HG03342 (cell line): ENCODE results near the gene STPG3.
A peak's percentile ranks its signal among the peaks of the same experiment; 100 is the strongest.
"Not testable (repeated sequence)": the region's sequence is repeated elsewhere in the genome, so short reads cannot be mapped to it uniquely, and the experiment has no call there.

Experiments used
- ATAC-seq: cut with Tn5 transposase; IDR thresholded peaks from one replicate; pipeline ENCODE4 v1.9.1; 2021; ENCODE audit warnings: mild to moderate bottlenecking, moderate library complexity; ENCODE audit not compliant: unreplicated experiment

STPG3 gene

GRCh38 chr9:137244486-137245449 is 6.3 kb upstream of the STPG3 start:
- no peak for ATAC-seq

DNA sequence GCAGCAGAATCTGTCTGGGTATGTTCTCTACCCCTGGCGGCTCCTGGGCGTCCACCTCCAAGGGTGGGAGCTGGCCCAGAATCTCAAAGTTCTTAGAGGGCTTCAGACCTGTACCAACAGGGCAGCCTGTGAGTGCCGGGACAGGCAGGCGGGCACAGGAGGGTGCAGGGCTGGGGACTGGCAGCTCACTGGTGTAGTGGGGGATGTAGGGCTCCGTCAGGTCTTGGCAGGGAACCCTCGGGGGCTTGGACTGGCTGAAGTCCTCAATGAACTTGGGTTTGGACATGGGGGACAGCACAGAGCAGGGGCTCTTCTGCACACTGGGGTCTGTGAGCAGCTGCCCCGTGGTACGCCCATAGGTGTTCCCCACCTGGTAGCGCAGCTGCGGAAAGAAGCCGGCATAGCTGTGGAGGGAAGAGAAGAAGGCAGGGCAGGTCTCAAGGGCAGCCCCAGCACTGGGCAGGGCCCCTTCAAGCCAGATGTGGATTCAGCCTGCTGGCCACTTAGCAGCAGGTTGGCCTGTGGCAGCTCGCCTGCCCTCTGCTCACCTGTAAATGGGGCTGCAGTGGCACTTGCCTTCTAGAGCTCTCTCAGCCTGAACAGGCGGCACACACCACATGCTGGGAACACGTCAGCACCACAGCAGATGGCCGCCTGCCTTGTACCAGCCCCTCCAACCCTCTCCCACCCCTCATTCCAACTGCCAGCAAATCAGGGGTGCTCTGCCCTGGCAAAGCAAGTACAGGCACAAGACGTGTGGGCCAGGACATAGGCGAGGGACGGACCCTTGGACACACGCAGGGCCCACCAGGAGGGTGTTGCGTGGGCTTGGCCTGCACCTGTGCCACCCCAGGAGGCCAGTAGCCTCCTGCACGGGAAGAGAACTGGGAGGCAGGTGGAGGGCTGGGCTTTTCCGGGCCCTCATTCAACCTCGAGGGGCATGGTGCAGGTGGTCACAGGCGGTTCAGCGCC is 5.3 kb upstream of the STPG3 start:
- no peak for ATAC-seq

DNA sequence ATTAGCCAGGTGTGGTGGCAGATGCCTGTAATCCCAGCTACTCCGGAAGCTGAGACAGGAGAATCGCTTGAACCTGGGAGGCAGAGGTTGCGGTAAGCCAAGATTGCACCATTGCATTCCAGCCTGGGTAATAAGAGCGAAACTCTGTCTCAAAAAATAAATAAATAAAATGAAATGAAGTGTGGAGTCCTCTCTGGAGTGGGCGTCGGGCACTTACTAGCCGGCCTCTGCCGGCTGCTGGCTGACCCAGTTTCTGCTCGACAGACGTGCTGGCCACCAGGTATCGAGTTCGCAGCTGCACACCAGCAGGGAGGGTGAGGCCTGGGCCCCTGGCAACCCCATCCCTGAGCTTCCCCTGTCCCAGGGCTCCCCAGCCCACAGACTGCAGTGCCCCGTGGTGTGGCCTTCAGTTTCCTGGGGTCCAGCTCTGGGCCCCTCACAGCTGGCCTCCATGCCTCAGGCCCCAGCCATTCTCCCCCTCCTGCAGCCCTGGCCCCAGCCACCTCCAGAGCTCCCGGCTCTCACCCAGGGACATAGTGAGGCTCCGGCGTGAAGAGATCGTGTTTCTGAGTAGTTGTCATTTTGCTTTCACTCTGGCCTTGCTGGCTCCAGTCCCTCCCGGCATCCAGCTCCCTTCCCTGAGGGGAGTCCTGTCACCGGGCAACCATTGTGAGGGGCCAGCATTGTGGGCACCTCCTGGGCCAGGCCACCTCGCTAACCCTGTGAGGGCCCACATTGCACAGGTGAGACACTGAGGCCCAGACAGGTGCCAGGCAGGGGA is 3.8 kb upstream of the STPG3 start:
- no peak for ATAC-seq

- no peak for ATAC-seq
Observed at GRCh38 chr9:137247916-137248175, 3.2 kb upstream of the STPG3 start.

GRCh38 chr9:137250329-137251193 is 525 bp upstream of the STPG3 start:
- no peak for ATAC-seq

DNA sequence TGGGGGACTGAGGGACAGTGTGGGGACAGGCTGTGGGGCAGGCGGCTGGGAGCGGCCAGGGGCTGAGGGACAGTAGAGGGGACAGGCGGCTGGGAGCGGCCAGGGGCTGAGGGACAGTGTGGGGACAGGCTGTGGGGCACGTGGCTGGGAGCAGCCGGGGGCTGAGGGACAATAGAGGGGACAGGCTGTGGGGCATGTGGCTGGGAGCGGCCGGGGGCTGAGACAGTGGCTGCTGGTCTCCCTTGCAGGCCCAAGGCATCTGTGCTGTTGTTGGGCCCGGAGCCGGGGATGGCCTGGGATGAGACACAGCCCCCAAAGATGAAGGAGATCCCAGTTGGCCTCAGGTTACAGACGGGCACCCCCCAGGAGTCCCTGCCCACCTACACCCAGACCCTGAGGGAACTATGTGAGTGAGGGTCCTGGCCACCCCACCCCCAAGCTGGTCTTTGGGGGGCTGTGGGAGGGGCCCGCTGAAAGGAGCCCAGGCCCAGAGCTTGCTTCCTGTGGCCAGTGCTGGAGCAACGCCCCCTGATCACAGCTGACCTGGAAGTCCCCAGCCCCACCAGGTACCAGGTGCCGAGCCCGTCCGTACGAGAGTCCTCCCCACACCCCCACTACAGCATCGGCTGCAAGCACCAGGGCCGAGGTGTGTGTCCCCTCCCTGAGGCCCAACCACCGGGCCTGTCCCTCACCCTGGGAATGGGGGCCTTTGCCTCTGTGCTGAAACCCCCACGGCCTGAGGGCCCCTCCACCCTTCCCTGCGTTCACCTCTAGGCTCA is 593 bp downstream of the STPG3 start:
- ATAC-seq = no peak

DNA sequence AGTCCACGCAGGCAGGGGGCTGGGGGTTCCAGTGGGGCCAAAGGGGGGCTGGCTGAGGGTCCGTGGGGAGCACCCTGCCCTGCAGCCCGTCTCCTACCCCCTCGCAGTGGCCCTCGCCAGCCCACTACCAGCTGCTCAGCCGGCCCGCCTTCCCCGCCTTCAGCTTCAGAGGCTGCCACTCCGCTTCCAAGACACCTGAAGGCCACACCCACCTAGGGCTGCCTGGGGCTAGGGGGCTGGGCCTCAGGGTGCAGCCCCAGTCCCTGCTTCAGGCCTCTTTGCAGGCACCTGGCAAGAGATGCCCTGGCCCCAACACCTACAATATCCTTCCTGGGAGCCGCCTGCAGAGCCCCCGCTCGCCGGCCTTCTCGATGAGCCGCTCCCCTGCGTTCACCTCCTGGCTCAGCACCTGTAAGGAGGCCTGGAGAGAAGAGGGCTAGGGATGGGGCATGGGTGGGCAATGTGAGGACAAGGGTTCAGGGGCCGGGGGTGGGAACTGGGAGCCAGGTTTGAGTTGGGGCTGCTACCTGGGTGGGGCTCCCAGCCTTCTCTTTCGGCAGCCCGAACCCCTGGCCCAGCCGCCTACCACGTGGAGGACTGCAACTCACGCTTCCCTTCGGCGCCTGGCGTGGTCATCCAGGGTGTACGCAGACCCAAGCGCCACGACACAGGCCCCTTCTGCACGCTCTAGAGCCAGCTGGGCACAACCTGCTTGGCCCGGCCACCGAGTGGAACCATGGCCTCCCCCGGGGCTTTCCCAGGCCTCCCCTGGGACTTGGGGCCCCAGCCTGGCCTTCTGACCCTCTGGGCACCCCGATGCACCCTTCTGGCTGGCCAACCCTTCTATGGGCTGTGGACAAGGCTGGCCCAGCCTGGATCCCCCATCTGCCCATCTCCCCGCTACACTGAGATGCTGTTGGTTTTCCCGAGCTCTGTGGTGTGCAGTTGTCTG is 1.7 kb downstream of the STPG3 start:
- ATAC-seq = no peak

GRCh38 chr9:137253717-137254623 is 2.9 kb downstream of the STPG3 start:
- no peak for ATAC-seq

DNA sequence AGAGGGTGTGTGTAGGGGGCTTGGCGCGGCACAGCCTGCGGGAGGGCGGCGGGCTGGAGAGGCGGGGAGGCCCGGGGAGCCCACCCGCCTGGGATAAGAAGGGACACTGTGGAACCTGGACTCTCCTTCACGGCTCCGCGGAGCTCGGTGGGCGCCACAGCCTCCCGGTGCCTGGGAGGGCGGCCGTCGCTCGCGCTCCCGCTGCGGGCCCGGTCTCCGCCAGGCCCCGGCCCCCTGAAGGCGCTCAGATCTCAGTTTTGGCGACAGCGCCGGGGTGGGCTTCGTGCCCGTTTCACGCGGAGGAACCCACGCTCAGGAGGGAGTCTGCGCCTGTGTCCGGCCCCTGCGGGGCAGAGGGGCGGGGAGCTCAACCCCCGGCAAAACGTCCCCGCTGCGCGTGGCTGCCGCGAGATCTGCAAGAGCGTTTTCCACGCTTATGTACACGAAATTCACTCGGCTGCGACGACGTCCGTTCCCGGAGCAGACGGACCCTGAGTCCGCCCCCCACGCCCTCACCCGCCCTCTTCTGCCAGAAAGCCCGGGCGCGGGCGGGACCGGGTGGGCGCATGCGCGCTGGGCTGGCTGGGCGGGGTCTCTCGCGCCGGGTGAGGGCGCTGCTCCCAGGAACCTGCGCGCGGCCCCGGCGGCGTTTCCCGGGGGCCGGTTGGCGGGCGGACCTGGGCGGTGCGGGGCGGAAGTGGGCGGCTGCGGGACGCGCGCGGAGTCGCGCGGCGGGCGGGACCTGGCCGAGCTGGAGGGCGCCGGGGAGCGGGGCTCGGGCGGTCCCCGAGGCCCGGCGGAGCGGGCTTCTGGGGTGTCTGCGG is 3.8 kb downstream of the STPG3 start, which contains the start of gene NELFB:
Gene NELFB (plus strand): TSS at position 704 of the 824 bp plus-strand sequence.
- ATAC-seq = peak; percentile 60

DNA sequence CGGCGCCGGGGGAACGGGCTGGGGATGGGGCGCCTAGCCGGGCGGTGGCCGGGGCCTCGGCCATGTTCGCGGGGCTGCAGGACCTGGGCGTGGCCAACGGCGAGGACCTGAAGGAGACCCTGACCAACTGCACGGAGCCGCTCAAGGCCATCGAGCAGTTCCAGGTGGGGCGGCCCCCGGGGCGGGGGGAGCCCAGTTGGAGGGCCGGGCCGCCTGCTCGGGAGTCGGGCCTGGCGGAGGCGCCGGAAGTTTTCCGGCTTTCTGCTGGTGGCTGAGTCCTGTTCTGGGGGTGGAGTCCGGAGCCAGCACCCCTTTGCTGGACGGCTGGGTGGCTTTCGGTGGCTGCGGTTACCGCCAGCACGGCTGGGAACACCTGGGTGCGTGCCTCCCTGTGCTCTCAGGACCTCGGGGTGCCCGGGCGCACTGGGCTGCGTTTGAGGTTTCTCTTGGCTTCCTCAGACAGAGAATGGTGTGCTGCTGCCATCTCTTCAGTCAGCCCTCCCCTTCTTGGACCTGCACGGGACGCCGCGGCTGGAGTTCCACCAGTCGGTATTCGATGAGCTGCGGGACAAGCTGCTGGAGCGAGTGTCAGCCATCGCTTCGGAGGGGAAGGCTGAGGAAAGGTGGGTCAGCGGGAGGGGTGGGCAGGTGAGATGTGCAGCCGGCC is 4.5 kb downstream of the STPG3 start:
- peak; percentile 7 for ATAC-seq

DNA sequence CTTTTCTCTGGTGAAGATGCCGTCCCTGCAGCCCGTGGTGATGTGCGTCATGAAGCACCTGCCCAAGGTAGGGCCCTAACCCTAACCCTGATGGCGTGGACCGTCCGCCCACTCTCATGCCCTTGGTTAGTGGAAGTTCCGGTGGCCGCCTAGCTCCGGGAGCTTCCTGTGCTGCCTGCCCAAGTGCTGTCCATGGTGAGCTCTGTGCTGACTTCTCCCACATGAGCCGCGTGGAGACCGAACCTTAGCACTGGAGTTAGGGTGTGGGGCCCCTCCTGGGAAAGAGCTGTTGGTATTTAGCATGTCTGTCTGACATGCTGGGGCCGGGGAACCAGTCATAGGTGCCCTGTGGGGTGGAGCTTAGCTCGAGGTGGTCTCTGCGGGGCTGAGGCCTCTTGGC is 5.3 kb downstream of the STPG3 start:
- no peak for ATAC-seq

DNA sequence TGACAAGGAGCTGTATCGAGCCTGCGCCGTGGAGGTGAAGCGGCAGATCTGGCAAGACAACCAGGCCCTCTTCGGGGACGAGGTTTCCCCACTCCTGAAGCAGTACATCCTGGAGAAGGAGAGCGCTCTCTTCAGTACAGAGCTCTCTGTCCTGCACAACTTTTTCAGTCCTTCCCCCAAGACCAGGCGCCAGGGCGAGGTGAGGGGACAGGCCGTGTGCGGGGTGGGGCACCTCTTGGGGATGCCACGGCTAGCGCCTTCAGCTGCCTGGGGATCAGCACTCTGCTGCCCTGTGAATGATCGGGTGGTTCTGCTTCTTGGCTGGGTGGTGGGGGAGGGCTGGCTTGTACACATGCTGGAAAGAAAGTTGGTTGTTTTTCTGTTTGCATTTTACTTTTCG is 5.8 kb downstream of the STPG3 start:
- no peak for ATAC-seq

GRCh38 chr9:137262173-137262908 is 11.3 kb downstream of the STPG3 start:
- not testable (repeated sequence) for ATAC-seq

GRCh38 chr9:137262909-137263285 is 11.8 kb downstream of the STPG3 start:
- ATAC-seq = no peak

DNA sequence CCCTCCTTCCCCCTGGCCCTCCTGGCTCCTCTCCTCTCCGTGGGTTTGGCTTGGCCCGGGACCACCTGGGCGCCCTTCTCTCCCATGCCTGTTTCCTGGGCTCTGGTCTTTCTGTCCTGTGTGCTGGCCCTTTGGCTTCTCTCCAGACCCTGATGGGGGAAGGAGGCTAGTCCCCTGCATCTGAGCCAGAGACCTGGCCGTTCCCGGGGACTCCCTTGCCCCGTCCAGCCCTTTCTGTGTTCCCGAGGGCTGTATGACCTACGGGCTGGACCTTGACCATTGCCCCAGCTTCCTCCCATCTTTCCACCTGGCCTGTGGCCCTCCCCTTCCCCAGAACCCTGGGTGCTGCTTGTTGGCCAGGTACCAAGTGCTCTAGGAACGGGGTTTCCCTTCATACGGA is 12.4 kb downstream of the STPG3 start:
- ATAC-seq = no peak
